Naive thymus-derived CD4-positive, alpha-beta T cell (primary cell): Measurements from ENCODE around the gene FGD2. TPM values are rescaled to one million over a fixed set of nuclear protein-coding genes. Genes with fewer than 3 reads are reported as not detected.

ENCODE experiments used
- ATAC-seq: fragments of 150-1000 bp; cut with Tn5 transposase; 2 replicates; pipeline ENCODE4 v1.10.0; 2021; ENCODE audit warnings: mild to moderate bottlenecking, moderate library complexity
- CTCF ChIA-PET: fragments of 350-600 bp; sonication (Branson Sonifier 250); formaldehyde crosslinking; loops from one replicate; lab custom pipeline; 2021; ENCODE audit warnings: antibody characterized with exemption; lab: Charles Lee
- POLR2A ChIA-PET: fragments of 350-600 bp; sonication (Branson Sonifier 250); formaldehyde crosslinking; loops from one replicate; lab custom pipeline; 2021; ENCODE audit warnings: antibody characterized with exemption, inconsistent platforms; lab: Charles Lee
- DNase-seq, 9 donors: peaks; one replicate each; pipeline versions ENCODE4 v3.0.0 to v3.0.0-alpha.2; 2020 to 2022; ENCODE audit warnings: mixed read lengths in 1 of 9
- H3K27ac ChIP-seq: one replicate; pipeline ENCODE4 v1.7.0; 2013; ENCODE audit warnings: mild to moderate bottlenecking, low read depth, low read length, moderate library complexity
- H3K27me3 ChIP-seq, 2 donors: one replicate each; pipeline ENCODE4 v1.7.0; 2013; ENCODE audit warnings: low read length in 2 of 2, mild to moderate bottlenecking in 2 of 2, moderate library complexity in 2 of 2; ENCODE audit not compliant: control insufficient read depth in 2 of 2, insufficient read depth in 2 of 2
- H3K36me3 ChIP-seq, 3 experiments: 1 replicate in 2 of 3; 2 replicates in 1 of 3; pipeline ENCODE4 v1.7.0; 2013; ENCODE audit warnings: low read length in 3 of 3, mild to moderate bottlenecking in 3 of 3, moderate library complexity in 1 of 3; ENCODE audit not compliant: insufficient read depth in 3 of 3, control insufficient read depth in 2 of 3
- H3K4me1 ChIP-seq, 2 donors: one replicate each; pipeline ENCODE4 v1.7.0; 2013; ENCODE audit warnings: low read length in 2 of 2, mild to moderate bottlenecking in 2 of 2, moderate library complexity in 1 of 2; ENCODE audit not compliant: control insufficient read depth in 2 of 2, insufficient read depth in 2 of 2
- H3K4me3 ChIP-seq: 2 replicates; pipeline ENCODE4 v1.7.0; 2013; ENCODE audit warnings: mild to moderate bottlenecking, low read length
- H3K9me3 ChIP-seq, 3 experiments: 1 replicate in 2 of 3; 2 replicates in 1 of 3; pipeline ENCODE4 v1.7.0; 2013; ENCODE audit warnings: low read length in 3 of 3; ENCODE audit not compliant: control insufficient read depth in 2 of 3
- H3K27ac Mint-ChIP-seq, 9 donors: one replicate each; pipeline ENCODE4 v1.8.0; 2020 to 2022; ENCODE audit warnings: mixed read lengths in 9 of 9, mild to moderate bottlenecking in 8 of 9, moderate library complexity in 5 of 9, inconsistent platforms in 2 of 9
- H3K27me3 Mint-ChIP-seq, 5 donors: one replicate each; pipeline ENCODE4 v1.8.0; 2021 to 2022; ENCODE audit warnings: mixed read lengths in 5 of 5, mild to moderate bottlenecking in 1 of 5
- H3K36me3 Mint-ChIP-seq, 5 donors: one replicate each; pipeline ENCODE4 v1.8.0; 2020 to 2022; ENCODE audit warnings: mixed read lengths in 5 of 5, mild to moderate bottlenecking in 3 of 5, inconsistent platforms in 1 of 5
- H3K4me1 Mint-ChIP-seq, 7 donors: one replicate each; pipeline ENCODE4 v1.8.0; 2020 to 2022; ENCODE audit warnings: mixed read lengths in 7 of 7, mild to moderate bottlenecking in 3 of 7, inconsistent platforms in 1 of 7
- H3K4me3 Mint-ChIP-seq, 10 donors: one replicate each; pipeline ENCODE4 v1.8.0; 2020 to 2022; ENCODE audit warnings: mild to moderate bottlenecking in 10 of 10, mixed read lengths in 10 of 10, moderate library complexity in 6 of 10, inconsistent platforms in 2 of 10
- H3K9me3 Mint-ChIP-seq, 11 donors: one replicate each; pipeline ENCODE4 v1.8.0; 2020 to 2022; ENCODE audit warnings: mixed read lengths in 11 of 11, mild to moderate bottlenecking in 4 of 11, inconsistent platforms in 1 of 11, moderate library complexity in 1 of 11
- intact Hi-C, 2 donors: fragments of 100-400 bp; cut with micrococcal nuclease; formaldehyde crosslinking; loops; one replicate each; pipeline ENCODE4 v1.15.1; 2023
- polyA plus RNA-seq, 2 donors: library from polyadenylated mRNA; unstranded; fragments of 300-500 nt; fragmentation: Illumina TruSeq; gene quantifications; one replicate each; pipeline ENCODE4 v1.2.3, GENCODE V29; 2021
- total RNA-seq, 6 experiments: library from RNA in 5 of 6; stranded (reverse) in 5 of 6; gene quantifications; 1 replicate in 5 of 6; 2 replicates in 1 of 6; pipeline ENCODE4 v1.2.3 and lab custom pipeline; 2021 to 2026

FGD2 gene
- total and polyA plus RNA-seq, 7 experiments from 2014 or later, result 0.25 to 71.9 (median 1.6) TPM

GRCh38 chr6:37014667-37015066 is 9.2 kb downstream of the FGD2 start:
- H3K27ac Mint-ChIP-seq, result no peak overlapping the region
- no peaks in the 10 kb centered on the region for H3K27me3 Mint-ChIP-seq
- ChIA-PET POLR2A (no interaction called here), CTCF (interaction anchor here (1.4 kb wide), 1 partner anchor 249 kb away, joined by 4 read pairs; no protein-coding TSS in a partner anchor)
- DNase-seq (no peak), ATAC-seq (no peak)
- peaks cover 17 to 25% (median 20%) of the 10 kb centered on the region in 7 donors for H3K4me1 Mint-ChIP-seq
- no peak overlapping the region for H3K27ac ChIP-seq
- no peaks in the 10 kb centered on the region for H3K27me3 ChIP-seq
- H3K9me3 Mint-ChIP-seq, result no peaks in the 10 kb centered on the region
- no peak overlapping the region for H3K4me3 Mint-ChIP-seq
- no peaks in the 10 kb centered on the region for H3K36me3 ChIP-seq
- intact Hi-C loops, result loop anchor here in 1 of 2 donors (5.0 kb wide), 2 partner anchors 88 to 678 kb away; no protein-coding TSS in a partner anchor
- peaks cover 13 to 16% of the 10 kb centered on the region in 2 donors for H3K4me1 ChIP-seq
- H3K36me3 Mint-ChIP-seq, result no peaks in the 10 kb centered on the region
- no peak overlapping the region for H3K4me3 ChIP-seq
- H3K9me3 ChIP-seq, result no peaks in the 10 kb centered on the region

- Histone ChIP-seq H3K9me3 (no peaks in the 10 kb centered on the region), H3K27ac (no peak overlapping the region), H3K36me3 (no peaks in the 10 kb centered on the region), H3K4me1 (peaks cover 13 to 16% of the 10 kb centered on the region in 2 donors), H3K4me3 (no peak overlapping the region), H3K27me3 (no peaks in the 10 kb centered on the region)
- Mint-ChIP-seq H3K27ac (no peak overlapping the region), H3K4me1 (peaks cover 17 to 26% (median 20%) of the 10 kb centered on the region in 7 donors), H3K4me3 (no peak overlapping the region), H3K9me3 (no peaks in the 10 kb centered on the region), H3K36me3 (no peaks in the 10 kb centered on the region), H3K27me3 (no peaks in the 10 kb centered on the region)
- ChIA-PET CTCF (interaction anchor here (1.4 to 2.7 kb wide), 2 partner anchors 9 to 249 kb away, joined by 4 to 17 read pairs; partner anchors contain the start of gene FGD2), POLR2A (no interaction called here)
- ATAC-seq (no peak), DNase-seq (no peak)
- intact Hi-C loops, result loop anchor here in 1 of 2 donors (5.0 kb wide), 2 partner anchors 87 to 677 kb away; no protein-coding TSS in a partner anchor
Observed at GRCh38 chr6:37015532-37015931, 10.1 kb downstream of the FGD2 start.

DNA sequence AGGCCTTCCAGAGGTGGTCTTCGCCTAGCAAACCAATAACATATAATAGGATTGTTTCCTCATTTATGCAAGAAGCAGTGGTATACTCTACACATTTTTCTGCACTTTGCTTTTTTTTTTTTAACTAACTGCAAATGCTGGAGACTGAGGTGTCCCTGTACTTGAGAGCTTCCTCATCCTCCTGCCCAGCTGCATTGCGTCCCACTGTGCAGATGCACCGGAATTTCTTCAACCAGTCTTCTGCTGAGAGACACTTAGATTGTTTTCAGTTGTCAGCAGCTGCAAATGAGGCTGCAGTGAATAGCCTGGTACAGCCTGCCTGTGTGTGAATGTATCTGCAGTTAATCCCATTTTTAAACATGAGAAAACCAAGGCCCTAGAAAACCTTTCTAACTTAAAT is 11.5 kb downstream of the FGD2 start:
- CTCF ChIA-PET, result interaction anchor here (1.1 to 16.2 kb wide), 9 partner anchors 10 to 252 kb away, joined by 6 to 639 read pairs (median 31); partner anchors contain the start of genes C6orf89, FGD2 and PIM1
- H3K36me3 Mint-ChIP-seq, result no peaks in the 10 kb centered on the region

GRCh38 chr6:37017606-37018197 is 12.2 kb downstream of the FGD2 start:
- intact Hi-C loops, result loop anchor here (1.0 to 5.0 kb wide), 13 partner anchors 31 to 675 kb away; partner anchors contain the start of genes C6orf89 (in 2 of the 2), MTCH1 (in 2 of the 2) and PPIL1 (in 1 of the 2)
- peak overlapping the region; percentile 15 for H3K27ac ChIP-seq
- peak overlapping the region; percentile 57 to 87 (median 78) for H3K27ac Mint-ChIP-seq
- H3K4me1 Mint-ChIP-seq, result peaks cover 28 to 47% (median 39%) of the 10 kb centered on the region in 7 donors
- peaks cover 23 to 28% of the 10 kb centered on the region in 2 donors for H3K4me1 ChIP-seq
- H3K4me3 Mint-ChIP-seq, result peak overlapping the region in 4 of 10 donors; percentile 1 to 40 (median 26)
- DNase-seq, result no peak
- no peaks in the 10 kb centered on the region for H3K9me3 Mint-ChIP-seq
- ATAC-seq, result no peak
- ChIA-PET CTCF (interaction anchor here (0.5 to 16.2 kb wide), 39 partner anchors 10 to 469 kb away, joined by 3 to 639 read pairs (median 5); partner anchors contain the start of genes C6orf89, FGD2, MTCH1 and PIM1), POLR2A (interaction anchor here (0.9 to 14.9 kb wide), 12 partner anchors 31 to 250 kb away, joined by 3 to 276 read pairs (median 6); partner anchors contain the start of genes C6orf89, MTCH1, PIM1 and PPIL1)
- no peaks in the 10 kb centered on the region for H3K36me3 ChIP-seq
- no peaks in the 10 kb centered on the region for H3K9me3 ChIP-seq
- H3K36me3 Mint-ChIP-seq, result no peaks in the 10 kb centered on the region
- H3K27me3 Mint-ChIP-seq, result no peaks in the 10 kb centered on the region
- H3K4me3 ChIP-seq, result no peak overlapping the region
- H3K27me3 ChIP-seq, result no peaks in the 10 kb centered on the region

More for the DNA sequence above, 11.5 kb downstream of the FGD2 start:
- no peaks in the 10 kb centered on the region for H3K27me3 Mint-ChIP-seq
- H3K36me3 ChIP-seq, result no peaks in the 10 kb centered on the region
- intact Hi-C loops, result loop anchor here in 1 of 2 donors (5.0 kb wide), 2 partner anchors 85 to 675 kb away; no protein-coding TSS in a partner anchor
- H3K4me1 ChIP-seq, result peaks cover 16 to 21% of the 10 kb centered on the region in 2 donors
- H3K4me1 Mint-ChIP-seq, result peaks cover 22 to 40% (median 32%) of the 10 kb centered on the region in 7 donors
- H3K9me3 ChIP-seq, result no peaks in the 10 kb centered on the region
- DNase-seq (no peak), ATAC-seq (no peak)
- no peak overlapping the region for H3K27ac Mint-ChIP-seq
- H3K4me3 ChIP-seq, result no peak overlapping the region
- POLR2A ChIA-PET, result interaction anchor here (1.8 to 14.9 kb wide), 5 partner anchors 31 to 193 kb away, joined by 7 to 276 read pairs (median 12); partner anchors contain the start of genes C6orf89, MTCH1, PIM1 and PPIL1
- no peaks in the 10 kb centered on the region for H3K27me3 ChIP-seq
- no peak overlapping the region for H3K27ac ChIP-seq
- H3K4me3 Mint-ChIP-seq, result no peak overlapping the region
- H3K9me3 Mint-ChIP-seq, result no peaks in the 10 kb centered on the region

DNA sequence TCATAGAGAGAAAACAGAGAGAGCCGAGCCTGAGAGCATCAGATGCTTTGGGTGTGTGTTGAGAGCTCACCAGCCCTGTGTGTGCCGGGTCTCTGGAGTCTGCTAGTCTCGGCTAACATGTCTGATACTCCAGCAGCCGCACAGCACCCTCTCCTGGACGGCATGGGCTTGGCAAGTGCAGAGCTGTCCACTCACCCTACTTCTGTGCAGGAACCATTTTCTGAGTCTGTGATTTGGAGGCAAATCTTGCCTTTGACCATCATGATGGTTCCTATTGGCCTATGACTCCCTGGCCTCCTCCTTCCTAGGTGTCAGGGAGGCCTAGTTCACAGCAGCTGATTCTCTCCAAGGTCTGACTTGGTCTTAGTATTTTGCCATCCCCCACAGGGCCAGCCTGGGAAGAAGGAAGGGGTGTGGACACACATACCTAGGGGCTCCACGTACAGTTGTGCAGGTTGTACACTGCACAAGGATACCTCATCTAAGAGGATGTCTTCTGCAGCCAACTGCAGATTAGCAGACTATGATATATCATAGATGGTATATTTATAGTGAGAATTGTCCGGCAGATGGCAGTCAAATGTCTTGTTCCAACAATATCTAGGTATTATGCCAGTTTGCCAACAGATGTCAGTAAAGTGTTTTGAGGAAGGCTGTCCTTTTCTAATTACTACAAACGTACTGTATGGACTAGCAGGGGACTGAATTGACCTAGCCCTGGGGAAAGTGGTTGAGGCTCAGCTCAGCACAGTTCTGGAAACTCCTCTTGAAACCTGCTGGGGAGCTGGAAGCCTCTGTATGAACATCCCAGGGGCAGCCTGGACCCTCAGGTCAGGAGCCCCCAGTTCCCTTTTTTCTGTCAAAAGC is 13.0 kb downstream of the FGD2 start:
- Histone ChIP-seq H3K9me3 (no peaks in the 10 kb centered on the region), H3K27ac (peak overlapping the region; percentile 15), H3K4me3 (no peak overlapping the region), H3K4me1 (peaks cover 23 to 32% of the 10 kb centered on the region in 2 donors), H3K36me3 (no peaks in the 10 kb centered on the region), H3K27me3 (no peaks in the 10 kb centered on the region)
- Mint-ChIP-seq H3K27me3 (no peaks in the 10 kb centered on the region), H3K9me3 (no peaks in the 10 kb centered on the region), H3K36me3 (peaks cover 0 to 4% (median 0%) of the 10 kb centered on the region in 5 donors), H3K27ac (peak overlapping the region; percentile 65 to 87 (median 80)), H3K4me1 (peaks cover 35 to 55% (median 46%) of the 10 kb centered on the region in 7 donors), H3K4me3 (peak overlapping the region in 3 of 10 donors; percentile 17 to 40 (median 35))
- CTCF ChIA-PET, result interaction anchor here (0.5 to 16.2 kb wide), 51 partner anchors 9 to 307 kb away, joined by 3 to 639 read pairs (median 5); partner anchors contain the start of genes C6orf89, FGD2, MTCH1 and PIM1
- ATAC-seq, result peak; percentile 96
- peak; percentile 74 to 88 (median 83) for DNase-seq
- intact Hi-C loops, result loop anchor here (1.0 to 5.0 kb wide), 13 partner anchors 32 to 674 kb away; partner anchors contain the start of genes C6orf89 (in 2 of the 2), MTCH1 (in 2 of the 2) and PPIL1 (in 1 of the 2)
- POLR2A ChIA-PET, result interaction anchor here (0.7 to 14.9 kb wide), 13 partner anchors 32 to 250 kb away, joined by 3 to 276 read pairs (median 5); partner anchors contain the start of genes C6orf89, MTCH1, PIM1 and PPIL1
